K562 (cell line): Measurements from ENCODE around the gene IMP4. TPM values are rescaled to one million over a fixed set of nuclear protein-coding genes. Genes with fewer than 3 reads are reported as not detected.

ENCODE experiments used
- ATAC-seq: fragments of 200-7000 bp; cut with Tn5 transposase; 3 replicates; pipeline ENCODE4 v1.9.1; 2020; ENCODE audit warnings: moderate library complexity
- BruUV-seq: library from RNA; stranded (reverse); fragments of 400-500 nt; replicated peaks from 2 replicates; lab custom pipeline; 2021; lab: Mats Ljungman, UMichigan
- CTCF ChIA-PET: fragments of 300-600 bp; formaldehyde crosslinking; extraction: SDS; loops from one replicate; lab custom pipeline; 2021; ENCODE audit warnings: low intra/inter-chr PET ratio; lab: Yijun Ruan, JAX
- POLR2A ChIA-PET: fragments of 300-600, 350-650 bp; sonication (Branson Sonifier 250); formaldehyde crosslinking; extraction: SDS; loops from one replicate; lab custom pipeline; 2021; ENCODE audit warnings: antibody characterized with exemption, inconsistent platforms; lab: Yijun Ruan, JAX
- DNase-seq, 4 experiments: peaks; one replicate each; pipeline versions ENCODE4 v3.0.0 to v3.0.0-alpha.2; 2011 to 2018; ENCODE audit warnings: low spot score in 3 of 4, mixed read lengths in 3 of 4; ENCODE audit errors: extremely low read depth in 1 of 4
- FAIRE-seq: peaks from 2 replicates; lab custom pipeline; 2011; peaks lifted over from hg19 to GRCh38; lab: Jason Lieb, UNC
- H2AFZ ChIP-seq: 2 replicates; pipeline ENCODE4 v1.6.0; 2011; ENCODE audit warnings: low read depth, low read length, control low read depth, inconsistent platforms
- H3K27ac ChIP-seq: fragments of 200-600 bp; 3 replicates; pipeline ENCODE4 v1.8.0; 2011; ENCODE audit warnings: low read depth, mild to moderate bottlenecking, control low read depth, inconsistent platforms, low read length, moderate library complexity, mixed read lengths; ENCODE audit errors: extremely low read depth
- H3K27me3 ChIP-seq, 2 experiments: fragments of 300-600 bp in 1 of 2; 2 replicates in 1 of 2; 3 replicates in 1 of 2; pipeline versions ENCODE4 v1.6.0 to v1.8.0; 2011; ENCODE audit warnings: inconsistent platforms in 2 of 2, low read length in 2 of 2, mild to moderate bottlenecking in 1 of 2, mixed read lengths in 1 of 2, moderate library complexity in 1 of 2; ENCODE audit not compliant: control insufficient read depth in 2 of 2, insufficient read depth in 2 of 2
- H3K36me3 ChIP-seq: fragments of 300-600 bp; 3 replicates; pipeline ENCODE4 v1.8.0; 2011; ENCODE audit warnings: mild to moderate bottlenecking, low read length, inconsistent platforms; ENCODE audit not compliant: control insufficient read depth, insufficient read depth
- H3K4me1 ChIP-seq, 2 experiments: fragments of 200-600 bp in 1 of 2; replicated peaks in 1 of 2; 2 replicates in 1 of 2; 3 replicates in 1 of 2; pipeline versions ENCODE4 v1.5.1 to v1.8.0; 2011; ENCODE audit warnings: inconsistent platforms in 2 of 2, low read length in 2 of 2, mild to moderate bottlenecking in 1 of 2, mixed read lengths in 1 of 2, moderate library complexity in 1 of 2; ENCODE audit not compliant: control insufficient read depth in 2 of 2, insufficient read depth in 2 of 2
- H3K4me2 ChIP-seq: 2 replicates; pipeline ENCODE4 v1.6.1; 2011; ENCODE audit warnings: low read length, control low read depth, inconsistent platforms, mixed read lengths; ENCODE audit not compliant: insufficient read depth
- H3K4me3 ChIP-seq: fragments of 200-600 bp; sonication (generic), shearing (Covaris generic); 2 replicates; pipeline ENCODE4 v1.5.1; 2016; ENCODE audit warnings: control low read depth, inconsistent platforms
- H3K79me2 ChIP-seq: fragments of 200-600 bp; 3 replicates; pipeline ENCODE4 v1.8.0; 2011; ENCODE audit warnings: low read length, inconsistent platforms; ENCODE audit not compliant: control insufficient read depth, insufficient read depth
- H3K9ac ChIP-seq, 2 experiments: 2 replicates each; pipeline versions ENCODE4 v1.6.0 to v1.6.1; 2011; ENCODE audit warnings: low read depth in 2 of 2, low read length in 2 of 2, control low read depth in 1 of 2, inconsistent platforms in 1 of 2, mild to moderate bottlenecking in 1 of 2, mixed read lengths in 1 of 2; ENCODE audit not compliant: insufficient read depth in 1 of 2
- H3K9me1 ChIP-seq: one replicate; pipeline ENCODE4 v1.6.0; 2011; ENCODE audit warnings: inconsistent platforms, mild to moderate bottlenecking, low read length, moderate library complexity; ENCODE audit not compliant: control insufficient read depth, insufficient read depth
- H3K9me3 ChIP-seq: replicated peaks from 2 replicates; pipeline ENCODE4 v1.5.1; 2011; ENCODE audit warnings: low read depth, low read length, inconsistent platforms; ENCODE audit not compliant: control insufficient read depth, insufficient read depth
- H4K20me1 ChIP-seq: replicated peaks from 2 replicates; pipeline ENCODE4 v1.6.1; 2011; ENCODE audit warnings: low read length, inconsistent platforms, mixed read lengths; ENCODE audit not compliant: control insufficient read depth, insufficient read depth
- CEBPG ChIP-seq, 3 experiments: fragments of 200-800 bp in 1 of 3; sonication (Bioruptor generic) in 1 of 3; sonication (generic) in 1 of 3; formaldehyde crosslinking in 1 of 3; IDR thresholded peaks in 2 of 3; conservative IDR thresholded peaks in 1 of 3; 2 replicates each; pipeline versions ENCODE4 v1.6.1 to v1.8.0; 2016 to 2022; ENCODE audit warnings: missing compliant biosample characterization in 2 of 3, missing genetic modification characterization in 2 of 3, mild to moderate bottlenecking in 1 of 3, missing genetic modification reagents in 1 of 3
- CUX1 ChIP-seq: fragments of 200-800 bp; sonication (Bioruptor generic); IDR thresholded peaks from 2 replicates; pipeline ENCODE4 v1.6.1; 2016; ENCODE audit warnings: missing genetic modification characterization, missing compliant biosample characterization
- ESRRA ChIP-seq: fragments of 450-650 bp; IDR thresholded peaks from 2 replicates; pipeline ENCODE4 v1.6.1; 2014; ENCODE audit warnings: low read depth, mild to moderate bottlenecking, moderate library complexity, borderline replicate concordance
- KLF1 ChIP-seq: fragments of 450-650 bp; IDR thresholded peaks from 2 replicates; pipeline ENCODE4 v1.6.1; 2016; ENCODE audit warnings: missing genetic modification characterization, missing compliant biosample characterization
- NR2F6 ChIP-seq: fragments of 450-650 bp; formaldehyde crosslinking; IDR thresholded peaks from 2 replicates; pipeline ENCODE4 v1.4.0; 2020; ENCODE audit warnings: mild to moderate bottlenecking
- SMAD3 ChIP-seq: fragments of 450-650 bp; formaldehyde crosslinking; conservative IDR thresholded peaks from 2 replicates; pipeline ENCODE4 v1.4.0; 2020; ENCODE audit warnings: mild to moderate bottlenecking
- SNIP1 ChIP-seq: fragments of 450-650 bp; IDR thresholded peaks from 2 replicates; pipeline ENCODE4 v1.7.1; 2017; ENCODE audit warnings: low read depth, mild to moderate bottlenecking
- SPI1 ChIP-seq: IDR thresholded peaks from 2 replicates; pipeline ENCODE4 v1.6.1; 2011; ENCODE audit warnings: low read depth, low read length, control low read depth, borderline replicate concordance
- ZNF121 ChIP-seq: sonication (generic); formaldehyde crosslinking; conservative IDR thresholded peaks from 2 replicates; pipeline ENCODE4 v1.8.0; 2022; ENCODE audit warnings: missing genetic modification reagents
- in situ Hi-C: fragments of 300-500 bp; cut with MboI; formaldehyde crosslinking; loops from 4 replicates; pipeline ENCODE4 v1.15.0; 2018; ENCODE audit warnings: inconsistent platforms, mixed read lengths
- intact Hi-C: fragments of 100-400 bp; cut with micrococcal nuclease; formaldehyde crosslinking; loops from 2 replicates; pipeline ENCODE4 v1.14.2; 2022
- polyA plus RNA-seq, 8 experiments: library from polyadenylated mRNA; depleted of rRNA in 4 of 8; stranded (reverse) in 5 of 8; unstranded in 3 of 8; fragments of >200 nt; fragmentation: Nextera tagmentation in 2 of 8; fragmentation: Illumina TruSeq in 1 of 8; extraction: Ambion mirVana in 2 of 8; extraction: Trizol in 1 of 8; gene quantifications; 2 replicates each; pipeline versions ENCODE4 v1.2.1 to v1.2.3, GENCODE V29; 2011 to 2014; ENCODE audit warnings: inconsistent platforms in 1 of 8, missing spikeins in 1 of 8
- total RNA-seq, 7 experiments: library from RNA; depleted of rRNA in 6 of 7; stranded (reverse); fragments of >200 nt in 6 of 7; fragmentation: Illumina TruSeq in 2 of 7; extraction: Trizol in 2 of 7; gene quantifications; 2 replicates each; pipeline versions ENCODE4 v1.2.1 to v1.2.3, GENCODE V29; 2011 to 2021; ENCODE audit warnings: low replicate concordance in 1 of 7
- TF ChIP-seq, protein P1 (sequence below), 2 experiments: IDR thresholded peaks; 2 replicates each; pipeline ENCODE4 v1.6.1; 2011; ENCODE audit warnings: borderline replicate concordance in 1 of 2, control low read depth in 1 of 2, low read depth in 1 of 2, low read length in 1 of 2, mild to moderate bottlenecking in 1 of 2, mixed read lengths in 1 of 2, moderate library complexity in 1 of 2; ENCODE audit not compliant: insufficient read depth in 1 of 2, insufficient read length in 1 of 2, poor library complexity in 1 of 2, severe bottlenecking in 1 of 2; ENCODE audit errors: extremely low read depth in 1 of 2

Gene IMP4
- total and polyA plus RNA-seq, 9 of the 15 experiments (the other 6 are each of a cell fraction or from before 2014, with no cell fraction given): 35.4 to 209 (median 100.0) TPM

GRCh38 chr2:130368786-130369185 is 26.1 kb downstream of the IMP4 start (continued):
- TF ChIP-seq, protein P1, sequence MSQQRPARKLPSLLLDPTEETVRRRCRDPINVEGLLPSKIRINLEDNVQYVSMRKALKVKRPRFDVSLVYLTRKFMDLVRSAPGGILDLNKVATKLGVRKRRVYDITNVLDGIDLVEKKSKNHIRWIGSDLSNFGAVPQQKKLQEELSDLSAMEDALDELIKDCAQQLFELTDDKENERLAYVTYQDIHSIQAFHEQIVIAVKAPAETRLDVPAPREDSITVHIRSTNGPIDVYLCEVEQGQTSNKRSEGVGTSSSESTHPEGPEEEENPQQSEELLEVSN (IDR thresholded peaks at IDR 0.05; ENCODE audit: borderline replicate concordance in 1 of 2, extremely low read depth in 1 of 2, insufficient read depth in 1 of 2, insufficient read length in 1 of 2, low read depth in 1 of 2, low read length in 1 of 2, poor library complexity in 1 of 2, severe bottlenecking in 1 of 2): no peak
- TF ChIP-seq KLF1 (tag): no peak

DNA sequence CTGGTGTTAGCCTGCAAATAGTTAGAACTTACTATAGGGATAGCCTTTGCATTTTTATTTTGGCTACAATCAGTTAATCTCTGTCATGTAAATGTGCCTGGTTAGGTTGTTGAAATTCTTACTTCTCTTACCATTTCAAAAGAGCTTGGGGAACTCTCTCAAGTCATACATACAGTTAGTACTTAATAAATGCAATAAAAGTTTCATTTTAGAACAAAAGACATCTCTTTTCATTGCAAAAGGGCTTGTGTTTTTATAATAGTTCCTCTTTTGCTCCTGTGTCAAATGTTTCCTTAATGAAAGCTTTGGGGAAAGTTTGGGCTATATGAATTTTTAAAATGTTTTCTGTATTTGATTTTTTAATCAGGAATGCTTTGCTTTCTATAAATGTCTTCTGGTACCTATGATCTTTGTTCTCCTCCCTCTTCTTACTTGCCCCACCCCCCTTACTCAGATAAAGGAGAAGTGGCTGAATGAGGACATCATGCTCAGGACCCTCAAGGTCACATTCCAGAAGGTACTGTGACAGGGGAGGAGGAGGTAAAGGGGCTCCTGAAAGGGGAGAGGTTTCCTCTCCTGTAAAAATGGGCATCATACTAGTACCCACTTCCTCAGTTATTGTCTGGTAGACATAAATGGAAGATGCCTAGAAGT is 26.7 kb downstream of the IMP4 start:
- POLR2A ChIA-PET: interaction anchor here (0.7 to 1.2 kb wide), 3 partner anchors 9 to 18 kb away, joined by 3 to 4 read pairs (median 3); no protein-coding TSS in a partner anchor
- in situ Hi-C loops: no loop called here

More for the DNA sequence above, 26.7 kb downstream of the IMP4 start:
- ATAC-seq (no peak), DNase-seq (no peak), FAIRE-seq (no peak)
- intact Hi-C loops: no loop called here
- Histone ChIP-seq H3K4me3 (no peak overlapping the region), H3K4me2 (no peak overlapping the region), H3K4me1 (peaks cover 21 to 36% of the 10 kb centered on the region in 2 experiments; a peak in 4 of 5 replicates), H3K27ac (no peak overlapping the region), H3K9ac (no peak overlapping the region), H3K36me3 (peaks cover 26% of the 10 kb centered on the region; the same call in 2 of the 3 replicates), H3K9me3 (0 out of 2 replicates have a peak, but pooled peaks cover 1% of the 10 kb centered on the region), H3K27me3 (no peaks in the 10 kb centered on the region), H3K79me2 (peaks cover 36% of the 10 kb centered on the region), H2AFZ (no peak overlapping the region), H4K20me1 (no peaks in the 10 kb centered on the region), H3K9me1 (no peaks in the 10 kb centered on the region)
- no TSS peak for BruUV-seq
- TF ChIP-seq ZNF121 (CRISPR knock-in tag): no peak
- TF ChIP-seq SMAD3 (CRISPR knock-in tag): no peak
- TF ChIP-seq SPI1: peak; percentile 48; the same call in 1 of the 2 replicates
- no peak for TF ChIP-seq NR2F6
- no peak for TF ChIP-seq CEBPG (CRISPR knock-in tag; IDR thresholded peaks at IDR 0.05)
- TF ChIP-seq CEBPG (tag; conservative IDR thresholded peaks at IDR 0.05 in 1 of 2, IDR thresholded peaks at IDR 0.05 in 1 of 2): no peak
- peak; percentile 44; the same call in 1 of the 2 replicates for TF ChIP-seq ESRRA
- TF ChIP-seq CUX1 (CRISPR knock-in tag): no peak
- TF ChIP-seq SNIP1: no peak
- CTCF ChIA-PET: no interaction called here
